HepG2 (cell line): ENCODE results near the gene EFCAB8. TPM values are rescaled to one million over a fixed set of nuclear protein-coding genes. Genes with fewer than 3 reads are reported as not detected.

Experiments
- CHD4 ChIP-seq: fragments of 200-600 bp; sonication (generic); IDR thresholded peaks from 2 replicates; pipeline ENCODE4 v1.7.0; 2017; ENCODE audit warnings: mild to moderate bottlenecking, low read length, borderline replicate concordance
- E2F1 ChIP-seq: sonication (generic); formaldehyde crosslinking; IDR thresholded peaks from 2 replicates; pipeline ENCODE4 v1.5.0; 2020; ENCODE audit warnings: missing genetic modification reagents
- GLI4 ChIP-seq: sonication (generic); formaldehyde crosslinking; IDR thresholded peaks from 2 replicates; pipeline ENCODE4 v1.5.1; 2020; ENCODE audit warnings: missing genetic modification reagents, mild to moderate bottlenecking, moderate library complexity, borderline replicate concordance
- LCORL ChIP-seq, 2 experiments: fragments of 450-650 bp in 1 of 2; sonication (generic) in 1 of 2; formaldehyde crosslinking in 1 of 2; IDR thresholded peaks; 2 replicates each; pipeline versions ENCODE4 v1.5.0 to v1.6.1; 2017 to 2020; ENCODE audit warnings: antibody characterized with exemption in 1 of 2, missing genetic modification reagents in 1 of 2
- MEF2D ChIP-seq: sonication (generic); formaldehyde crosslinking; IDR thresholded peaks from 2 replicates; pipeline ENCODE4 v1.5.1; 2020; ENCODE audit warnings: mild to moderate bottlenecking, missing genetic modification reagents
- MIER2 ChIP-seq: IDR thresholded peaks from 2 replicates; pipeline ENCODE4 v1.6.1; 2016; ENCODE audit warnings: missing biosample characterization, missing genetic modification reagents
- REST ChIP-seq, 2 experiments: IDR thresholded peaks; 2 replicates each; pipeline ENCODE4 v1.6.1; 2011 to 2012; ENCODE audit warnings: low read length in 2 of 2, borderline replicate concordance in 1 of 2, low read depth in 1 of 2, mild to moderate bottlenecking in 1 of 2, moderate library complexity in 1 of 2
- SOX13 ChIP-seq, 3 experiments: fragments of 450-650 bp in 1 of 3; sonication (generic) in 1 of 3; formaldehyde crosslinking in 1 of 3; IDR thresholded peaks in 2 of 3; conservative IDR thresholded peaks in 1 of 3; 2 replicates each; pipeline versions ENCODE4 v1.5.0 to v1.6.1; 2016 to 2020; ENCODE audit warnings: antibody characterized with exemption in 1 of 3, mild to moderate bottlenecking in 1 of 3, missing compliant biosample characterization in 1 of 3, missing genetic modification reagents in 1 of 3, moderate library complexity in 1 of 3
- TAF15 ChIP-seq: fragments of 200-400 bp; formaldehyde crosslinking; IDR thresholded peaks from one replicate; pipeline ENCODE4 v1.6.1; 2018; ENCODE audit warnings: mild to moderate bottlenecking, low read depth, low read length; ENCODE audit not compliant: poor library complexity, severe bottlenecking
- ZGPAT ChIP-seq: IDR thresholded peaks from 2 replicates; pipeline ENCODE4 v1.6.1; 2016; ENCODE audit warnings: mild to moderate bottlenecking
- ZKSCAN1 ChIP-seq: fragments of 150-350 bp; IDR thresholded peaks from 2 replicates; pipeline ENCODE4 v1.6.1; 2014; ENCODE audit warnings: low read length
- ZNF18 ChIP-seq: sonication (generic); formaldehyde crosslinking; IDR thresholded peaks from 2 replicates; pipeline ENCODE4 v1.8.0; 2022; ENCODE audit warnings: mild to moderate bottlenecking, missing genetic modification reagents; ENCODE audit not compliant: insufficient replicate concordance
- ZNF317 ChIP-seq: sonication (generic); formaldehyde crosslinking; IDR thresholded peaks from 2 replicates; pipeline ENCODE4 v1.5.0; 2020; ENCODE audit warnings: mild to moderate bottlenecking, missing genetic modification reagents
- ZNF577 ChIP-seq: sonication (generic); formaldehyde crosslinking; IDR thresholded peaks from 2 replicates; pipeline ENCODE4 v1.4.0; 2020; ENCODE audit warnings: mild to moderate bottlenecking, low read depth, missing genetic modification reagents, borderline replicate concordance
- ZNF772 ChIP-seq: sonication (generic); formaldehyde crosslinking; IDR thresholded peaks from 2 replicates; pipeline ENCODE4 v1.5.0; 2020; ENCODE audit warnings: mild to moderate bottlenecking, missing genetic modification reagents
- ZNF790 ChIP-seq: sonication (generic); formaldehyde crosslinking; IDR thresholded peaks from 2 replicates; pipeline ENCODE4 v1.8.0; 2022; ENCODE audit warnings: missing genetic modification reagents, mild to moderate bottlenecking, borderline replicate concordance
- ZSCAN5A ChIP-seq: sonication (generic); formaldehyde crosslinking; IDR thresholded peaks from 2 replicates; pipeline ENCODE4 v1.8.0; 2022; ENCODE audit warnings: mild to moderate bottlenecking, missing genetic modification reagents, borderline replicate concordance
- polyA plus RNA-seq, 8 experiments: library from polyadenylated mRNA; depleted of rRNA in 3 of 8; stranded (reverse) in 7 of 8; unstranded in 1 of 8; fragments of >200 nt; fragmentation: Illumina TruSeq in 4 of 8; extraction: Trizol in 4 of 8; gene quantifications; 2 replicates each; pipeline versions ENCODE4 v1.2.1 to v1.2.3, GENCODE V29; 2011 to 2016; ENCODE audit warnings: low read depth in 4 of 8, missing spikeins in 1 of 8, mixed read lengths in 1 of 8; ENCODE audit not compliant: insufficient read depth in 1 of 8
- total RNA-seq, 5 experiments: library from RNA; depleted of rRNA; stranded (reverse); fragments of >200 nt; fragmentation: Illumina TruSeq; extraction: Trizol; gene quantifications; 2 replicates each; pipeline ENCODE4 v1.2.3, GENCODE V29; 2016; ENCODE audit warnings: low read depth in 1 of 5

Gene EFCAB8
- total and polyA plus RNA-seq, 2 of the 13 experiments (the other 11 are each of a cell fraction or from before 2014, with no cell fraction given), result 0.15 to 0.22 TPM

GRCh38 chr20:32823737-32824588 is 34.8 kb upstream of the EFCAB8 start (continued):
- TF ChIP-seq REST (IDR thresholded peaks at IDR 0.05; ENCODE audit: borderline replicate concordance in 1 of 2, low read depth in 1 of 2, low read length in 2 of 2) (no peak), ZNF790 (CRISPR knock-in tag) (no peak), LCORL (IDR thresholded peaks at IDR 0.05) (no peak), LCORL (CRISPR knock-in tag; IDR thresholded peaks at IDR 0.05) (no peak), ZSCAN5A (peak; percentile 79), MEF2D (CRISPR knock-in tag) (no peak), ZNF577 (CRISPR knock-in tag) (no peak), MIER2 (peak; percentile 56; the same call in 1 of the 2 replicates), CHD4 (0 out of 2 replicates have a peak, but pooled peaks have one; percentile 26), ZNF317 (CRISPR knock-in tag) (0 out of 2 replicates have a peak, but pooled peaks have one; percentile 27), ZKSCAN1 (no peak; the same call in 1 of the 2 replicates), ZGPAT (CRISPR knock-in tag) (0 out of 2 replicates have a peak, but pooled peaks have one; percentile 7), ZNF18 (CRISPR knock-in tag) (no peak), SOX13 (IDR thresholded peaks at IDR 0.05) (no peak), SOX13 (CRISPR knock-in tag; conservative IDR thresholded peaks at IDR 0.05 in 1 of 2, IDR thresholded peaks at IDR 0.05 in 1 of 2) (peak in 1 of 2 experiments; percentile 27; a peak in 1 of 4 replicates), GLI4 (CRISPR knock-in tag) (no peak), ZNF772 (CRISPR knock-in tag) (no peak), E2F1 (CRISPR knock-in tag) (no peak), TAF15 (no peak)
